Activated T-cell treated with anti-CD3 and anti-CD28 coated beads for 48 hours (primary cell): ENCODE data around the gene IER5L.
"Not testable (repeated sequence)": the region's sequence is repeated elsewhere in the genome, so short reads cannot be mapped to it uniquely, and the experiment has no call there.

Source experiments
- DNase-seq: peaks from one replicate; pipeline ENCODE4 v3.0.0-alpha.2; 2020; ENCODE audit warnings: low read depth

Gene IER5L

DNA sequence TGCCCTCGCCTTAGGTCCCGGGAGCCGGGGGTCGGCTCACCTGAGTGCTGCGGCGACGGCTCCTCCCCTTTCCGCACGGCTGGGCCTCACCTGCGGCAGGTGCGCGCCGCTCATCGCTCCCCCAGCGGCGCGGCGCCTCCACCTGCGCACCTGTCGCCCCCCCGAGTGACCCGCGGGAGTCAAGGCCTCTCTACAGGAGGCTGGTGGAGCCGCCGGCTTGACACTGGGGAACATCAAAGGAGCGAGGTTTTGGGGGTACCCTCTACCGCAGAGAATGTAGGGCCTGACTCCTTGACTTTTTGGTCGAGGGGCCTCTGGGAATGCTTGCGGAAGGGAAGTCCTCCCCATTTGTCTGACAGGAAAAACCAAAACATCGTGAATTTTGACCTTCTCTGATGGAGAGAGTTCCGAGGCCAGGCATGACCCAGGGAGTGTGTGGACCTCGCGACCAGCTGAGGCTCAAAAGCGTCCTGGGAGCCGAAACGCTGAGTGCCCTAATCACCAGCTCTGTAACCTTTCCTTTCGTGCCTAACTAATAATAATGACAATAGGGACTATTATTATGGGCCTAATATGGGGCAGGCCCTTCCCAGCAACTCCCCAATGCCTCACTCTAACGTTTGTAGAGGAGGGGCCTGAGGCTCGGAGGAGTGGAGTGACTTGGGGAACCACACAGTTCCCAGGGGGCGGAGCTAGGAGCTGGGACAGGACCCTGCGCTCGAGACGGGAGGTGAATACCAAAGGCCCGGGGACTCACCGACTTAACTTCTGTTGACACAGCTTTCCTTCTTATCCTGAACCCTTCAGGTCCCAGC is 714 bp upstream of the IER5L start:
- no peak for DNase-seq

DNA sequence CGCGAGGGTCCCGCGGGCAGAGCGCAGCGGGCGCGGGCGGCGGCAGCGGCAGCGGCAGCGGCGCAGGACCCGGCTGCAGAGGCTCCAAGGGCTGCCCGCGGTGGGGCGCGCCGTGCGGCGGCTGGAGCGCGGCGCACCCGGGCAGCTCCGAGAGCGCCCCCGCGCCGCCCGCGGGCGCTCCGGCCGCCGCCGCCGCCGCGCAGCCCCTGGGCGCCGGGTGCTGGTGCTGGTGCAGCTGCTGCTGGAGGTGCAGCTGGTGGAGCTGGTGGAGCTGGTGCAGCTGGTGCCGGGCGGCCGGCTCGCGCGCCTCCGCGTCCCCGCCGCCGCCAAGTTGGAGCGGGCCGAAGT is 644 bp downstream of the IER5L start:
- DNase-seq, result no peak

DNA sequence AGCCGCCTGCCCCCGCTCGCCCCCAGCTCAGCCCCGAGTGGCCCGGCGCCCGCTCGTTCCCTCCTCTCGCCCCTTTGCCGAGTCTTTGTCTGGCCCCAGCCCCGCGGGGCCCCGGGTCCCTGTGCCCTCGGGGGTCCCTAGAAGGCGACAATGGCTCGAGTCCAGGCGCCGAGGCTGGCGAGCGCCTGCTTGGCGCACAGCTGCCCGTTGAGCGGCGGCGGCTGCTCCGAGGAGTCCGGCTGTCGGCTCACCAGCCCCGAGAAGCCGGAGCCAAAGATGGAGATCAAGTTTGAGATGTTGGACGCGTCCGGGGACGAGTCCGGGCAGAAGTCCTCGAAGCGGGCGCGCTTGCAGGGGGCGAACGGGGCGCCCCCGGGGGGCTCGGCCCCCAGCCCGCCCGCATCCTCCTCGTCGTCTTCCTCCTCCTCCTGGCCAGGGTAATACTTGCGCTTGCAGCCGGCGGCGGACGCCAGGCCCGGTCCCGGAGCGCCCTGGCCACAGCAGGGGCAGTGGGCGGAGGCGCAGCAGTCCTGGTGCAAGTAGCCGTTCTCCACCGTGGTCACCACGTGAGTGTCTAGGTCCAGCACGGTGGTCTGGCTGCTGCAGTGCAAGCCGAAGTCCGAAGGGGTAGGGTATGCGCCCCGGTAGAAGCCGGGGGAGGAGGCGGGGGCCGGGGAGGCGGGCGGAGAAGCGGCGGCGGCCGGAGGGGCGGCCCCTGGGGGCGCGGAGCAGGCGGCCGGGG is 1.2 kb downstream of the IER5L start:
- DNase-seq, result no peak

- peak; percentile 69 for DNase-seq
Measured at GRCh38 chr9:129175825-129176633, 2.0 kb downstream of the IER5L start.

- DNase-seq, result no peak
Measured at GRCh38 chr9:129175515-129175824, 2.6 kb downstream of the IER5L start.

DNA sequence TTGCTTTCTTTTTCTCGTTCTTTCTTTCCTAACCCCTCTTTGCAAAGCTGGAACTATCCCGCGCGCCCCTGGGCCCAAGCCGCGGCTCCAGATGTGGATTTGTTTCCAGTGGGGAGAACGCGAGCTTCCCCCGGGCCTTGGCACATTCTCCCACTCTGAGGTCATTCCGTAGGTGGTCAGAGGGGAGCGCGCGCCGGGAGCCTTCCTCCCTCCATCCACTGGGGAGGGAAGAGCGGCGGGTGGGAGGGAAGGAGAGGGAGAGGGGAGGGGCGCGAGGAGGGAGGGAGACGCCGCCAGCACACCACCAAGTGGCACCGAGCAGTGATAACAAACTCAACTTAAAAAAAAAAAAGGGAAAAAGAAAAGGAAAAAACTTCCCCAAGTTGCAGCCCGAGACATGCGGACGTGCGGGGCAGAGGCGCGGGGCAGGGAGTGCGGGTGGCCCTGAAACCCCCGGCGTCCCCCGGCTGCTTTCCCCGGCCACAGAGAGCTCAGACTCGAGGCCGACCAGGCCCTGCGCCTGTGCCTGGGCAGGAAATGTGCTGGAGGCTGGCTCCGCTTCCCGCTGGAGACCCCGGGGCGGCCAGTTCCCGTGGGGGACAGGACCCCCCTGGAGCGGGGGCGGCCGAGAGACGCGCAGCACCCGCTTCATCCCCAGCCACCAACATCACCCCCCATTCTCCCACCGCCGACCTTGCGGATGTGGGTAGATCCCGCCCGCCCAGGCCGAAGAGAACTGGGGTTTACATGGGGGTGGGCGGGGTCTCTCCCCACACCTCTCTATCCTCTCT is 3.1 kb downstream of the IER5L start:
- DNase-seq, result peak; percentile 15

DNA sequence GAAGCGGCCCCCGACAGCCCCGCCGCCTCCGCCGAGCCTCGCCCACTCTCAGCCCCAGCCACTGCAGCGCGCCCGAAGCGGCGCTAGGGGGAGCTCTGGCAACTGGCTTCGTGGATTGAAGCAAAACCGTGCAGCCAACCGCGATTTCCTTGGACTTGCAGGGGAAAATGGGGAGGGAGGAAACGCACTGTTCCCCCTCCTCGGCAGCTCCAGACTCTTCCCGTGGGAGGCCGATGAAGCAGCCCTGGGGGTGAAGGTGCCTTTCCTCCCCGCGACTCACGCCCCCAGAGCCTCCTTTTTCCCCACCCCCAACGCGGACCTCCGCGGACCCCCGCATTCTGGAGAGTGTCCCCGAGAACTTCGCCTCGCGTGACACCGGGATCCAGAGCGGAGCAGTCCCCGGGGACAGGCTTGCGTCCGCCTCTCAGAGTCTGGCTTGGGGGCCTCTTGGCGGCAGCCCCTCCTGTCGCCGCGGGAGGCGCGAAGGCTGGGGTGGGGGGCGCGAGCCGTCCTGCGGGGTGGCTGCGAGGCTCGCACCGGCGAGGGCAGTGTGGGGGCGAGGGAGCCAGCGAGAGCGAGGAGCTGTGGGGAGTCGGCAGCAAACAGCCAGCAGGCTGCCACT is 3.8 kb downstream of the IER5L start:
- DNase-seq, result peak; percentile 77

GRCh38 chr9:129173296-129174101 is 4.6 kb downstream of the IER5L start:
- no peak for DNase-seq

- no peak for DNase-seq
Measured at GRCh38 chr9:129172816-129173215, 5.2 kb downstream of the IER5L start.

GRCh38 chr9:129171993-129172751 is 5.9 kb downstream of the IER5L start:
- DNase-seq, result no peak

DNA sequence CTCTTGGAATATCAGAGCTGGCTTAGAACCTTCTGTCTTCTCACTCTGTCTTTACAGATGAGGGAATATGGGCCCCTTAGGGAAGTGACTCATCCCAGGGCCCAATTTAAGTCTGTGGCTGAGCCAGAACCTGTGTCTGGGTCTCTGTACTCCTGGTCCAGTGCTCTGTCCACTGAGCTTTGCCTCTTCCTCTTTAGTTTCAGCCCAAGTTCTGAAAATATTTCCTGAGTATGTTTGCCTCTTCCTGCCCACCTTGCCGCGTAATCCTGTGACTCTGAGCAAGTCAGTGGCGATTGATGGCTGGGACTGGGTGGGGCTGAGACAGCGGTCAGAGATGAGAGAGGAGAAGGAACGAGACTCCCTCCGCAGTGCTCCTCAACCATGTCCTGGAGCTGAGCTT is 7.8 kb downstream of the IER5L start:
- DNase-seq, result no peak

- no peak for DNase-seq
Measured at GRCh38 chr9:129166623-129167557, 11.2 kb downstream of the IER5L start.

DNA sequence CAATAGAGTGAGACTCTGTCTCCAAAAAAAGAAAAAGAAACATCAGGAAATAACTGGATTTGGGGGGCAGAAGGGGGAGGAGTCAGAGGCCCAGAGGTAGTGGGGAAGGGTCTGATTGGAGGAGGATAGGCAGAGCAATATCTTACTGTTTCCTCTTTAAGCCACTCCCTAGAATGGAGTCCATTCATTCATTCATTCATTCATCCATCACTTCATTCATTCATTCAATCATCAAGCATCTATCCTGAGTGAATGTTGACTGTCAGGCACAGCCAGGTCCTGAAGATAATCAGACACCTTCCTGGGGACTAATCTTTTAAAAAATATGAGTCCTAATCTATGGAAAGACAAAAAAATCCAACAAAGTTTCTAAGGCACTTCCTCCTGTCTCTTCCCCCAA is 12.9 kb downstream of the IER5L start:
- no peak for DNase-seq

DNA sequence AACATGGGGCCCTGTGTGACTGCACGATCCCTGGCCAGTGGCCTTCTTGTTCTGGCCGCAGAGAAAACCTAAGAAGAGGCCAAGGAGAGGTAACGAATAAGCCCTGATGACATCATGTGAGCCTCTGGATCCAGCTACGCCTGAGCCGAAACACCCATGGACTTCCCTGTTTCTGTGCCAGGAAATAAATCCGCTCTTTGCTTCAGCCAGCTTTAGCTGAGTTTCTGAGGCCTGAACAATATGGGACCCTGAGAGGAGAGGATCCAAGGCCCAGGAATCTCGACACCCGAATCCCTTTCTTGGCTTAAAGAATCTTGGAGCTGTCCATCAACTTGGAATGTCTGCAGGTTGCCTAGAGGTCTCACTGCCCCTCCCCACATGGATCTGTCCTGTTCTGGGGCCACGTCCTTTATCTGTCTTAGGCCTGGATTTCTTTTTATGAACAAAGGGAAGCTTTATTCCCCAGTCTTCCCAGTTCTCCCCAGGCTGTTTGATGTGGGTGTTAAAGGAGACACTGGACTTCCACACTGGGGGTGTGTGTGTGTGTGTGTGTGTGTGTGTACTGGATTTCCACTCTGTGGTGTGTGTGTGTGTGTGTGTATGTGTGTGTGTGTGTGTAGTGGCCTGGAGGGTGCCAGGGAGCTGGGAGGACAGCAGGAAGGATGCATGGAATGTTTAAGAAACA is 13.7 kb downstream of the IER5L start:
- DNase-seq, result no peak

DNA sequence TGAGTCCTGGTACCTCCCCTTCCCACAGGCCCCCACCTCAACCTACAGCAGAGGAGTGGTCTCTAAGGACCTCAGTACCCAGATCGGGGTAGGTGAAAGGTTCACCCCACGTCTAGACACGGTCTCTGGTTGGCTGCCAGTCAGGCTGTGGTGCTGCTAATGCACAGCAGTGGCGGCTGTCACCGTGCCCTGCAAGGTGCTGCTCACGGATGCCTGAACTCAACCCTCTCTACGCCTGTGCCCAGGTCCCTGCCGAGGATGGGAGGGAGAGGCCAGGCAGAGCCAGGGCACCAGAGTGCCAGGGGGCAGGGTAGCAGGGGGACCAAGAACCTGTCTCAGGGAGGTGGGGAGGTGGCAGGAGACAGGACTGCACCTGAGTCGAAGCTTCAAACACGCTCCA is 14.3 kb downstream of the IER5L start:
- no peak for DNase-seq

GRCh38 chr9:129163198-129163670 is 14.8 kb downstream of the IER5L start:
- not testable (repeated sequence) for DNase-seq

GRCh38 chr9:129162497-129163197 is 15.4 kb downstream of the IER5L start:
- no peak for DNase-seq

DNA sequence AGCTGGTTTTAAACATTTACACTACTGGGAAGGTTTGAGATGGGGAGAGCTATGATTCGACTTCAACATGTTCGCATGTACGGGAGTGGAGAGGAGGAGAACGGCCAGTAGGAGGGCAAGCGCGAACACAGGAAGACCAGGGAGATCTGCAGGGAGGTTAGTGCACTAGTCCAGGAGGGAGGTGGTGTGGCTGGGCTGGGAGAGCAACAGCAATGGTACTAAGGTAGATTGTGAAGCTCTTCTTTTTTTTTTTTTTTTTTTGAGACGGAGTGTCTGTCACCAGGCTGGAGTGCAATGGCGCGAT is 16.6 kb downstream of the IER5L start:
- no peak for DNase-seq
